ENCODE results near the gene DUSP8.
"Not testable (repeated sequence)": the region's sequence is repeated elsewhere in the genome, so short reads cannot be mapped to it uniquely, and the experiment has no call there.

DUSP8 gene

GRCh38 chr11:1514336-1515061, 57.6 kb downstream of the DUSP8 start:
- DNase-seq (ENCODE audit: low read depth in 2 of 2), result no peak

DNA sequence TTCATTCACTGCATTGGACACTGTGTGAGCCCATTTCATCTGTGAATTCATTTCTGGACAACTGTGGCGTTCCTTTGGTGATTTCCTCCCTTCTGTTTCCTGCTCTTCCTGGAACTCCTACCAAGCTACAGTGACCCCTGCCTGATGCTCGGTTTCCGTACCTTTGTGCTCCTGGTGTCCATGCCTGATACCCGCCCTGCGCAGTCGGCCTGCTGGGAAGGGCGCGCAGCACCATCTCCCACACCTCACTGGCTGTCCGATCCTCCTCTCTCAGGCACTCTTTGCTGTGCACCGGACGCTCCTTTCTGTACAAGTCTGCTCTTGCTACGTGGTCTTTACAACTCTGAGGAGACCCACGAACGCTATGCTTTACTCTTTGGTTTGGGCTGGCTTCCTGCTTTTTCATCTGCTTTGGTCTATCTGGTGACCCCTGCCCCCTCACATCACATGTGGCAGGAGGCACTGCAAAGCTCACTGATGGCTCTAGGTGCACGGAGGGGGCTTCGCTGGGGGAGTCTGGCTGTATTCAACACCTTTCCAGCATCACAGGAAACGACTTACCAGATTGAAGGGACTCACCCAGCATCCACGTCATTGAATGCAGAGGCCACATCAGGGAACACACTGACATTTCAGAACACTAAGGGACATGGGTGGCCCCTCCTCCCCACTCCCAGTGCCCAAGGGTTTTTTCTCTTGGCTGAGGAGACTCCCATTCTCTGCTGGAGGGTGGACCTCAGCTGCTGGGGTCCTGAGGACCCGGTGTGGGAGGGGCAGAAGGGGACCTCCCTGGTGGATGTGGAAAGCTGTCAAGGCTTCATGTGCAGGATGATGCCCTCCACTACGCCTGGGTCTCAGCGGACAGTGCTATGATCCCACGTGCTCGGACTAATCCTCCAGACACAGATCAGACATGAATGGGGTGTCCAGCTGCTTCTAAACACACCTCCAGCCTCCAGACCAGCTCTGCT, 58.5 kb downstream of the DUSP8 start:
- DNase-seq (ENCODE audit: low read depth in 2 of 2), result no peak

DNA sequence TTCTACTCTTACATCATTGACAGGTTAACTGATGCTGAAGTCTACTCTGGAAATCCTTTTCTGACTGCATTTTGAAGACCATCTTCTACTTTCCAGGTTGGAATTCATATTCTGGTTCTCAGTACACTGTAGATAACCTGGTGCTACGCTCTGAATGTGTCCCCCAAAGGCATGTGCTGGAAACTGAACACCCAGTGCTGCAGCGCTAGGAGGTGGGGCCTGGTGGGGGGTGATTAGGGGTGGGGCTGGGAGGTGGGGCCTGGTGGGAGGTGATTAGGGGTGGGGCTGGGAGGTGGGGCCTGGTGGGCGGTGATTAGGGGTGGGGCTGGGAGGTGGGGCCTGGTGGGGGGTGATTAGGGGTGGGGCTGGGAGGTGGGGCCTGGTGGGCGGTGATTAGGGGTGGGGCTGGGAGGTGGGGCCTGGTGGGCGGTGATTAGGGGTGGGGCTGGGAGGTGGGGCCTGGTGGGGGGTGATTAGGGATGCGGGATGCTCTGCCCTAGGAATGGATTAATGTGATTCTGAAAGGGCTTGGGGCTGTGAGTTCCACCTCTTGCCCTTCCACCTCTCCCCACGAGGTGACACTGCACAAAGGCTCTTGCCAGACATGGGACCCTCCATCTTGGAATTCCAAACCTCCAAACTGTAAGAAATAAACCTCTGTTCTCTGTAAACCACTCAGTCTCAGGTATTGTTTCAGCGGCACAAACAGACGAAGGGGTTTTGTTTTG, 59.4 kb downstream of the DUSP8 start:
- not testable (repeated sequence) for DNase-seq (ENCODE audit: low read depth in 2 of 2)

DNA sequence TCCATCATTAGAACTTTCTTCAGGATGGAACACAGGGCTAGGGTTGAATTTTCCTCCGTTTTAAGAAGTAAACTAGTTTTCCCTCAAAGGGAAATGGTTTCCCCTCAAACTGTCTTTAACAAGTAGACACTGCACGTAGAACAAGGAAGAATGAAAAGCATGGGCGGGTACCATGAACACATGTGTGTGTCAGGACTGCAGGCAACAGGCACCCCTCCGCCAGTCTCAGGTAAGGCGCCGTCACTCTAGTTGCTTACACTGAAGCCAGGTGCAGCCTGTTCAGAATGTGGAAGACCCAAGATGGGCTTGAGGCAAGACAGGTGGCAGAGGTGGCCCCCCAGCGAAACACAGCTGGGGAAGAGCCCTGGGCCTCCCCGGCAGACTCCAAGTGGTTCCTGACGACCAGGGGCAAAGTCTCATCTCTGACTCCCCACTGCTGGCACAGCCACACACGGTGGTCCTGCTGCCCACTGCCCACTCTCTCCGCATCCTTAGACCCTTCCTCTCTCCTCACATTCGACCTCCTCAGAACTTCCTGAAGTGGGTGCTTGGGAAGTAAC, 60.1 kb downstream of the DUSP8 start:
- no peak for DNase-seq (ENCODE audit: low read depth in 2 of 2)

DNA sequence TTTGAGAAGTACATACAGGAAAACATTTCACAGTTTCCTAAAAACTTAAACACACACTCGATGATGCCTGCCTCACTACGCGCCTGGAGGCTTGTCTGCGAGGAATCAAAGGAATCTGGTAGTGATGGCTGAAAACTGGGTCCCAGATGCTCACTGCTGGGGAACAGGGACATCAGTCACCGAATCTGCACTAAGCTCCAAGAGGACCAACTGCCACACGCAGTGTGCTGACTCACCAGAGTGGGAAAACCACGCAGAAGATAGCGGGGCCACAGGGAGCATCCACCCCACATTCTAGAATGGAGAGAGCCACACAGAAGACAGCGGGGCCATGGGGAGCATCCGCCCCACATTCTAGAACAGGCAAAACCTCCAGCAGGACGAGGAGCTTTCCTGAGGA, 61.1 kb downstream of the DUSP8 start:
- no peak for DNase-seq (ENCODE audit: low read depth in 2 of 2)

DNA sequence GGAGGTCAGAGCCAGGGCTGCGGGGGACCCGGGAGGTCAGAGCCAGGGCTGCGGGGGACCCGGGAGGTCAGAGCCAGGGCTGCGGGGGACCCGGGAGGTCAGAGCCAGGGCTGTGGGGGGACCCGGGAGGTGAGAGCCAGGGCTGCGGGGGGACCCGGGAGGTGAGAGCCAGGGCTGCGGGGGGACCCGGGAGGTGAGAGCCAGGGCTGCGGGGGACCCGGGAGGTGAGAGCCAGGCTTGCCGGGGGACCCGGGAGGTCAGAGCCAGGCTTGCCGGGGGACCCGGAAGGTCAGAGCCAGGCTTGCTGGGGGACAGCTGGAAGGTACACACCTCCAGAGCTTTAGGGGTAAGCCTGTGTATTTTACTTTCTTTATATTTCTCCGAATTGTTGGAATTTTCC, 61.7 kb downstream of the DUSP8 start:
- not testable (repeated sequence) for DNase-seq (ENCODE audit: low read depth in 2 of 2)

DNA sequence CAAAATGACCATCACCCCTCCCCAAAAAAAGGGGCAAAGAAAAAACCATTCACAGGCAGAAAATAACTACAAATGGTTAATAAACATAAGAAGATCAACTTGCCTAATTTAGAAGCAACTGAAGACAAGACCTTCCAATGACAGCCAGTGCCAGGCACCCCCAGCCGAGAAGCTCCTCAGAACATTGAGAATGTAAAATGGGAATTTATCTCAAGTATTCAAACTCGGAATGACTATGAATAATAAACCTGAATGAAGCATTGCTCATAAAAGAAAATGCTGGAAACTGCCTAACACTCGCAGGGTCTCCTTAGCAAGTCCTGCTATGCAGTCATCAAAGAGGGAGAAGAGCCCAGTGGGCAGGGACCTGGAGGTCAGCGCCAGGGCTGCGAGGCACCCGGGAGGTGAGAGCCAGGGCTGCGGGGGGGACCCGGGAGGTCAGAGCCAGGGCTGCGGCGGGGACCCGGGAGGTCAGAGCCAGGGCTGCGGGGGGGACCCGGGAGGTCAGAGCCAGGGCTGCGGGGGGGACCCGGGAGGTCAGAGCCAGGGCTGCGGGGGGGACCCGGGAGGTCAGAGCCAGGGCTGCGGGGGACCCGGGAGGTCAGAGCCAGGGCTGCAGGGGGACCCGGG, 62.3 kb downstream of the DUSP8 start:
- DNase-seq (ENCODE audit: low read depth in 2 of 2), result no peak

- no peak for DNase-seq (ENCODE audit: low read depth in 2 of 2)
These were observed 63.1 kb downstream of the DUSP8 start for GRCh38 chr11:1508986-1509385.

- no peak for DNase-seq (ENCODE audit: low read depth in 2 of 2)
These were observed 63.6 kb downstream of the DUSP8 start for GRCh38 chr11:1508491-1508891.

GRCh38 chr11:1507381-1508140, 64.5 kb downstream of the DUSP8 start:
- no peak for DNase-seq (ENCODE audit: low read depth in 2 of 2)

GRCh38 chr11:1506981-1507380, 65.1 kb downstream of the DUSP8 start:
- DNase-seq (ENCODE audit: low read depth in 2 of 2), result no peak

DNA sequence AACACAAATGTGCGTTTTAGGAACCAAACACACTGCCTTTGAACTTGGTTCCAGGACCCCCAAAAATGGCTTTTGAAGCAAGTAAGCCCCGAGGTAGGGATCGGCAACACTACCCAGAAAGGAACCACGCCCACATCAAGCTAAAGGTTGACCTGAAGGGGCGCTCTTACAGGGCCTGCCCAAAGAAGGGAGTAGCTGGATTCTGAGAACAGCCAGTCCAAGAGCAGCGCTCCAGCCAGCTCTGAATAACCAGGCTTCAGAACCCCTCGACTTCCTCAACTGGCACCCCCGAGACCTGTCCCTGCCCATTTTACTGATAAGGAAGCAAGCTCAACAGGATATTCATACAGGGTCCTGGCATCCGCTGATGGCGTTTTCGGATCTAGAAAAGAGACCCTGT, 66.6 kb downstream of the DUSP8 start:
- no peak for DNase-seq (ENCODE audit: low read depth in 2 of 2)

DNA sequence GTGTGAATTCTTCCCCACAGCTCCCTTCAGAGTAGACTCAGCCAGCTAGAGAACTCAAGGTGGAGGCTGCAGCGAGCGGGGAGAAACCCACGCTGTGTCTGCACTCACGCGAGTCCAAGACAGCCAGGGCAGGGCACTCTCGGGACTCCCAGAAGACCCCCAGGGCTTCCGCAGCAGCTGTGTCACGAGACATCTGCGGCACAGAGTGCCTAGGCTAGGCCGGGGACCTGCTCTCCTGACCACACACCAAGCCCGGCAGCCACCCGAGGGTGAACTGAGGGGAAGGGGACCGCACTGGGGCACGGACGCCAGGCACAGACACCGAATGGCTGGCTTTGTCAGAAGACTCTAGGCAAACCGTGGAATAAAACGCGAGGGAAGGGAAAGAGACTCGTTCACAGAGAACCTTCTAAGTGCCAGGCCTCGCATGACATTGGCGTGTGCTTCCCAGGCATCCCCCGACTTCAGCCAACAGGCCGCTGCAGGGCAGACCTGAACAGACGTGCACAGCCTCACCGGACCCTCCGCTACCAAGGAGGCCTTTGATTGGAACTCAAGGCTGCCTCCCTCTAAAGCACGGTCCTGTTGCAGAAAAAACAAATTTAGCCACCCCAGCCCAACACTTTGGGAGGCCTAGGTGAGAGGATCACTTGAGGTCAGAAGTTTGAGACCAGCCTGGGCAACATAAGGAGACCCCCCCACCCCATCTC, 67.3 kb downstream of the DUSP8 start:
- no peak for DNase-seq (ENCODE audit: low read depth in 2 of 2)

GRCh38 chr11:1504138-1504537, 67.9 kb downstream of the DUSP8 start:
- no peak for DNase-seq (ENCODE audit: low read depth in 2 of 2)

Data from fibroblast of skin of left biceps (primary cell).